SK-N-SH treated with all-trans-retinoic acid at 6 μM for 48 hours (cell line): ENCODE results near the gene TMEM50A.
A peak's percentile ranks its signal among the peaks of the same experiment; 100 is the strongest.

Experiments used
- ATAC-seq: fragments of 200-7000 bp; cut with Tn5 transposase; 3 replicates; pipeline ENCODE4 v1.9.1; 2020; ENCODE audit warnings: mild to moderate bottlenecking, moderate library complexity
- BACH2 ChIP-seq: fragments of 250-450 bp; sonication (Bioruptor Pico); IDR thresholded peaks from 2 replicates; pipeline ENCODE4 v1.9.0; 2021; ENCODE audit warnings: mild to moderate bottlenecking, borderline replicate concordance
- CSDC2 ChIP-seq: fragments of 250-450 bp; sonication (Bioruptor Pico); IDR thresholded peaks from 2 replicates; pipeline ENCODE4 v1.5.0; 2020; ENCODE audit warnings: mild to moderate bottlenecking, moderate library complexity
- ESRRG ChIP-seq: fragments of 250-450 bp; sonication (Bioruptor Pico); IDR thresholded peaks from 2 replicates; pipeline ENCODE4 v1.6.1; 2021; ENCODE audit warnings: mild to moderate bottlenecking
- GLIS3 ChIP-seq: fragments of 250-450 bp; sonication (Bioruptor Pico); IDR thresholded peaks from 2 replicates; pipeline ENCODE4 v1.5.0; 2020; ENCODE audit warnings: mild to moderate bottlenecking, moderate library complexity
- ISL1 ChIP-seq: fragments of 250-450 bp; sonication (Bioruptor Pico); IDR thresholded peaks from 2 replicates; pipeline ENCODE4 v2.1.2; 2022; ENCODE audit warnings: mild to moderate bottlenecking, moderate library complexity
- OSR1 ChIP-seq: fragments of 250-450 bp; sonication (Bioruptor Pico); IDR thresholded peaks from 2 replicates; pipeline ENCODE4 v1.8.0; 2022; ENCODE audit warnings: moderate library complexity, mild to moderate bottlenecking, inconsistent platforms
- PPARA ChIP-seq: fragments of 250-450 bp; sonication (Bioruptor Pico); IDR thresholded peaks from 2 replicates; pipeline ENCODE4 v1.5.0; 2020; ENCODE audit warnings: mild to moderate bottlenecking, borderline replicate concordance
- RARB ChIP-seq: fragments of 250-450 bp; sonication (Bioruptor Pico); IDR thresholded peaks from 2 replicates; pipeline ENCODE4 v1.8.0; 2021; ENCODE audit warnings: mild to moderate bottlenecking, moderate library complexity
- SNAI2 ChIP-seq: fragments of 250-450 bp; sonication (Bioruptor Pico); IDR thresholded peaks from 2 replicates; pipeline ENCODE4 v1.5.0; 2020; ENCODE audit warnings: mild to moderate bottlenecking, moderate library complexity
- TCF4 ChIP-seq: fragments of 250-450 bp; sonication (Bioruptor Pico); IDR thresholded peaks from 2 replicates; pipeline ENCODE4 v1.8.0; 2021; ENCODE audit warnings: mild to moderate bottlenecking, moderate library complexity, borderline replicate concordance
- TOX ChIP-seq: fragments of 250-450 bp; sonication (Bioruptor Pico); IDR thresholded peaks from 2 replicates; pipeline ENCODE4 v1.8.0; 2021; ENCODE audit warnings: mild to moderate bottlenecking, moderate library complexity, borderline replicate concordance
- ZC3H10 ChIP-seq: fragments of 250-450 bp; sonication (Bioruptor Pico); IDR thresholded peaks from 2 replicates; pipeline ENCODE4 v1.5.1; 2021; ENCODE audit warnings: mild to moderate bottlenecking, moderate library complexity
- ZFP3 ChIP-seq: fragments of 250-450 bp; sonication (Bioruptor Pico); IDR thresholded peaks from 2 replicates; pipeline ENCODE4 v1.5.0; 2020; ENCODE audit warnings: mild to moderate bottlenecking, moderate library complexity
- ZFP30 ChIP-seq: fragments of 450-650 bp; formaldehyde crosslinking; IDR thresholded peaks from 2 replicates; pipeline ENCODE4 v1.5.0; 2022; ENCODE audit warnings: mild to moderate bottlenecking, moderate library complexity
- ZNF565 ChIP-seq: fragments of 450-650 bp; formaldehyde crosslinking; conservative IDR thresholded peaks from 2 replicates; pipeline ENCODE4 v1.5.0; 2020; ENCODE audit warnings: low read depth, mild to moderate bottlenecking, moderate library complexity
- ZNF70 ChIP-seq: fragments of 450-650 bp; formaldehyde crosslinking; IDR thresholded peaks from 2 replicates; pipeline ENCODE4 v1.5.0; 2020; ENCODE audit warnings: mild to moderate bottlenecking, moderate library complexity
- ZNF8 ChIP-seq: fragments of 450-650 bp; formaldehyde crosslinking; IDR thresholded peaks from 2 replicates; pipeline ENCODE4 v1.5.0; 2020; ENCODE audit warnings: mild to moderate bottlenecking, moderate library complexity
- TF ChIP-seq, protein P1 (sequence below): fragments of 250-450 bp; sonication (Bioruptor Pico); IDR thresholded peaks from 2 replicates; pipeline ENCODE4 v1.8.0; 2021; ENCODE audit warnings: low read depth, mild to moderate bottlenecking, moderate library complexity, borderline replicate concordance
- TF ChIP-seq, protein P2 (sequence below): fragments of 250-450 bp; sonication (Bioruptor Pico); IDR thresholded peaks from 2 replicates; pipeline ENCODE4 v1.8.0; 2020; ENCODE audit warnings: mild to moderate bottlenecking, moderate library complexity, borderline replicate concordance
- TF ChIP-seq, protein P3 (sequence below): fragments of 250-450 bp; sonication (Bioruptor Pico); IDR thresholded peaks from 2 replicates; pipeline ENCODE4 v1.5.1; 2020; ENCODE audit warnings: low read depth, mild to moderate bottlenecking, moderate library complexity
- TF ChIP-seq, protein P4 (sequence below): fragments of 250-450 bp; sonication (Bioruptor Pico); IDR thresholded peaks from 2 replicates; pipeline ENCODE4 v1.5.0; 2020; ENCODE audit warnings: mild to moderate bottlenecking, moderate library complexity

The TMEM50A gene

DNA sequence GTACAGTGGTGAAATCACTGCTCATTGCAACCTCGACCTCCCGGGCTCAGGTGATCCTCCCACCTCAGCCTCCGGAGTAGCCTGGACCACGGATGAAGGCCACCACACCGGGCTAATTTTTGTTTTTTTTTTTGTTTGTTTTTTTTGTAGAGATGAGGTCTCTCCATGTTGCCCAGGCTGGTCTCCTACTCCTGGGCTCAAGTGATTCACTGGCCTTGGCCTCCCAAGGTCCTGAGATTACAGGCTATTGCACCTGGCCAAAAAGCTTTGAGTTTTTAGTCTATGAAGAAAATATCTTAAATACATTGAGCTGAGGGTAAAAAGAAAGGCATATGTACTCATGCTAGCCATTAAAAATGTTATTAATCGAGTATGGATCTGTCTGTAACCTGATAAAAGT, 3.6 kb downstream of the TMEM50A start:
- ATAC-seq: no peak
- TF ChIP-seq, protein P1, sequence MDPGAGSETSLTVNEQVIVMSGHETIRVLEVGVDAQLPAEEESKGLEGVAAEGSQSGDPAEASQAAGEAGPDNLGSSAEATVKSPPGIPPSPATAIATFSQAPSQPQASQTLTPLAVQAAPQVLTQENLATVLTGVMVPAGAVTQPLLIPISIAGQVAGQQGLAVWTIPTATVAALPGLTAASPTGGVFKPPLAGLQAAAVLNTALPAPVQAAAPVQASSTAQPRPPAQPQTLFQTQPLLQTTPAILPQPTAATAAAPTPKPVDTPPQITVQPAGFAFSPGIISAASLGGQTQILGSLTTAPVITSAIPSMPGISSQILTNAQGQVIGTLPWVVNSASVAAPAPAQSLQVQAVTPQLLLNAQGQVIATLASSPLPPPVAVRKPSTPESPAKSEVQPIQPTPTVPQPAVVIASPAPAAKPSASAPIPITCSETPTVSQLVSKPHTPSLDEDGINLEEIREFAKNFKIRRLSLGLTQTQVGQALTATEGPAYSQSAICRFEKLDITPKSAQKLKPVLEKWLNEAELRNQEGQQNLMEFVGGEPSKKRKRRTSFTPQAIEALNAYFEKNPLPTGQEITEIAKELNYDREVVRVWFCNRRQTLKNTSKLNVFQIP (CRISPR knock-in tag): no peak
- TF ChIP-seq ZNF8 (no peak), ESRRG (CRISPR knock-in tag) (no peak), BACH2 (CRISPR knock-in tag) (no peak), SNAI2 (no peak), ZFP30 (CRISPR knock-in tag) (no peak), PPARA (CRISPR knock-in tag) (no peak), ZNF565 (no peak), TOX (CRISPR knock-in tag) (no peak), GLIS3 (CRISPR knock-in tag) (no peak), OSR1 (no peak), ISL1 (CRISPR knock-in tag) (no peak), ZFP3 (CRISPR knock-in tag) (no peak)

DNA sequence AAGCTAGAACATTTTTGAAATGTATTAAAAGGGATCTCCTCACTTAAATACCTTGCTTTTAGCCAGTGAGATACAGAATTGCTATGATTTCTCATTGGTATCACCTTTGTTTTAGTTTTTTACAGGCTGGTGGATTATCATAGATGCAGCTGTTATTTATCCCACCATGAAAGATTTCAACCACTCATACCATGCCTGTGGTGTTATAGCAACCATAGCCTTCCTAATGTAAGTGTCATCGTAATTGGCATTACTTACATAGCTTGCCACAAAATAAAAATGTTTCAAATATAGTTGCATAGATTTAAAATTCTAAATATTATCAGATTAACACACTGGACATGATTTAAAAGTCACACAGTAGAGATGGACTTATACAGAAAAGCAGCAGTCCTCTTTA, 4.7 kb downstream of the TMEM50A start:
- TF ChIP-seq, protein P1 (CRISPR knock-in tag): no peak
- TF ChIP-seq ZFP3 (CRISPR knock-in tag) (no peak), OSR1 (no peak), ZNF70 (CRISPR knock-in tag) (no peak), TCF4 (CRISPR knock-in tag) (no peak), TOX (CRISPR knock-in tag) (no peak), SNAI2 (no peak)
- TF ChIP-seq, protein P2, sequence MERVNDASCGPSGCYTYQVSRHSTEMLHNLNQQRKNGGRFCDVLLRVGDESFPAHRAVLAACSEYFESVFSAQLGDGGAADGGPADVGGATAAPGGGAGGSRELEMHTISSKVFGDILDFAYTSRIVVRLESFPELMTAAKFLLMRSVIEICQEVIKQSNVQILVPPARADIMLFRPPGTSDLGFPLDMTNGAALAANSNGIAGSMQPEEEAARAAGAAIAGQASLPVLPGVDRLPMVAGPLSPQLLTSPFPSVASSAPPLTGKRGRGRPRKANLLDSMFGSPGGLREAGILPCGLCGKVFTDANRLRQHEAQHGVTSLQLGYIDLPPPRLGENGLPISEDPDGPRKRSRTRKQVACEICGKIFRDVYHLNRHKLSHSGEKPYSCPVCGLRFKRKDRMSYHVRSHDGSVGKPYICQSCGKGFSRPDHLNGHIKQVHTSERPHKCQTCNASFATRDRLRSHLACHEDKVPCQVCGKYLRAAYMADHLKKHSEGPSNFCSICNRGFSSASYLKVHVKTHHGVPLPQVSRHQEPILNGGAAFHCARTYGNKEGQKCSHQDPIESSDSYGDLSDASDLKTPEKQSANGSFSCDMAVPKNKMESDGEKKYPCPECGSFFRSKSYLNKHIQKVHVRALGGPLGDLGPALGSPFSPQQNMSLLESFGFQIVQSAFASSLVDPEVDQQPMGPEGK (CRISPR knock-in tag): no peak
- TF ChIP-seq, protein P3, sequence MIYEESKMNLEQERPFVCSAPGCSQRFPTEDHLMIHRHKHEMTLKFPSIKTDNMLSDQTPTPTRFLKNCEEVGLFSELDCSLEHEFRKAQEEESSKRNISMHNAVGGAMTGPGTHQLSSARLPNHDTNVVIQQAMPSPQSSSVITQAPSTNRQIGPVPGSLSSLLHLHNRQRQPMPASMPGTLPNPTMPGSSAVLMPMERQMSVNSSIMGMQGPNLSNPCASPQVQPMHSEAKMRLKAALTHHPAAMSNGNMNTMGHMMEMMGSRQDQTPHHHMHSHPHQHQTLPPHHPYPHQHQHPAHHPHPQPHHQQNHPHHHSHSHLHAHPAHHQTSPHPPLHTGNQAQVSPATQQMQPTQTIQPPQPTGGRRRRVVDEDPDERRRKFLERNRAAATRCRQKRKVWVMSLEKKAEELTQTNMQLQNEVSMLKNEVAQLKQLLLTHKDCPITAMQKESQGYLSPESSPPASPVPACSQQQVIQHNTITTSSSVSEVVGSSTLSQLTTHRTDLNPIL (CRISPR knock-in tag): no peak
- no peak for ATAC-seq

DNA sequence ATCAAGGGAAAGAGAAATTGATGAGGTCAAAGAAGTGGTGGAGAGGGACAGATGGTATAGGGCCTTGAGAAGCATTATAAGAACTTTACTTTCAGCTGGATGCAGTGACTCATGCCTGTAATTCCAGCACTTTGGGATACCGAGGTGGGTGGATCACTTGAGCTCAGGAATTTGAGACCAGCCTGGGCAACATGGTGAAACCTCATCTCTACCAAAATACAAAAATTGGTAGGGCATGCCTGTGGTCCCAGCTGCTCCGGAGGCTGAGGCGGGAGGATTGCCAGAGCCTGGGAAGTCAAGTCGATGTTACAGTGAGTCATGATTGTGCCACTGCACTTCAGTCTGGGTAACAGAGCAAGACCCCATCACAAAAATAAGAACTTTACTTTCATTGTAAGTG, 5.7 kb downstream of the TMEM50A start:
- TF ChIP-seq, protein P3 (CRISPR knock-in tag): no peak
- no peak for TF ChIP-seq CSDC2 (CRISPR knock-in tag)
- TF ChIP-seq, protein P4, sequence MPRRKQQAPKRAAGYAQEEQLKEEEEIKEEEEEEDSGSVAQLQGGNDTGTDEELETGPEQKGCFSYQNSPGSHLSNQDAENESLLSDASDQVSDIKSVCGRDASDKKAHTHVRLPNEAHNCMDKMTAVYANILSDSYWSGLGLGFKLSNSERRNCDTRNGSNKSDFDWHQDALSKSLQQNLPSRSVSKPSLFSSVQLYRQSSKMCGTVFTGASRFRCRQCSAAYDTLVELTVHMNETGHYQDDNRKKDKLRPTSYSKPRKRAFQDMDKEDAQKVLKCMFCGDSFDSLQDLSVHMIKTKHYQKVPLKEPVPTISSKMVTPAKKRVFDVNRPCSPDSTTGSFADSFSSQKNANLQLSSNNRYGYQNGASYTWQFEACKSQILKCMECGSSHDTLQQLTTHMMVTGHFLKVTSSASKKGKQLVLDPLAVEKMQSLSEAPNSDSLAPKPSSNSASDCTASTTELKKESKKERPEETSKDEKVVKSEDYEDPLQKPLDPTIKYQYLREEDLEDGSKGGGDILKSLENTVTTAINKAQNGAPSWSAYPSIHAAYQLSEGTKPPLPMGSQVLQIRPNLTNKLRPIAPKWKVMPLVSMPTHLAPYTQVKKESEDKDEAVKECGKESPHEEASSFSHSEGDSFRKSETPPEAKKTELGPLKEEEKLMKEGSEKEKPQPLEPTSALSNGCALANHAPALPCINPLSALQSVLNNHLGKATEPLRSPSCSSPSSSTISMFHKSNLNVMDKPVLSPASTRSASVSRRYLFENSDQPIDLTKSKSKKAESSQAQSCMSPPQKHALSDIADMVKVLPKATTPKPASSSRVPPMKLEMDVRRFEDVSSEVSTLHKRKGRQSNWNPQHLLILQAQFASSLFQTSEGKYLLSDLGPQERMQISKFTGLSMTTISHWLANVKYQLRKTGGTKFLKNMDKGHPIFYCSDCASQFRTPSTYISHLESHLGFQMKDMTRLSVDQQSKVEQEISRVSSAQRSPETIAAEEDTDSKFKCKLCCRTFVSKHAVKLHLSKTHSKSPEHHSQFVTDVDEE (CRISPR knock-in tag): no peak
- TF ChIP-seq ZC3H10: no peak
- no peak for TF ChIP-seq GLIS3 (CRISPR knock-in tag)
- TF ChIP-seq PPARA (CRISPR knock-in tag): no peak
- TF ChIP-seq ZNF70 (CRISPR knock-in tag): no peak
- TF ChIP-seq TOX (CRISPR knock-in tag): no peak
- no peak for TF ChIP-seq ISL1 (CRISPR knock-in tag)
- TF ChIP-seq, protein P2 (CRISPR knock-in tag): no peak
- TF ChIP-seq SNAI2: no peak
- no peak for TF ChIP-seq BACH2 (CRISPR knock-in tag)
- no peak for TF ChIP-seq ZNF565
- TF ChIP-seq TCF4 (CRISPR knock-in tag): no peak
- TF ChIP-seq RARB (CRISPR knock-in tag): no peak
- peak; percentile 88 for ATAC-seq
